Tibial nerve (tissue), 4 donors: Measurements from ENCODE around the gene INF2. TPM values are rescaled to one million over a fixed set of nuclear protein-coding genes. Genes with fewer than 3 reads are reported as not detected.
"Not testable (repeated sequence)": the region's sequence is repeated elsewhere in the genome, so short reads cannot be mapped to it uniquely, and the experiment has no call there.

Source experiments
- DNase-seq, 2 donors: peaks; one replicate each; pipeline ENCODE4 v3.0.0-alpha.2; 2019; ENCODE audit warnings: low spot score in 2 of 2
- H3K27ac ChIP-seq, 4 donors: fragments of 200-600 bp; sonication (generic) in 3 of 4; one replicate each; pipeline ENCODE4 v1.5.1; 2017 to 2019; ENCODE audit warnings: mild to moderate bottlenecking in 1 of 4
- H3K27me3 ChIP-seq, 2 donors: fragments of 200-600 bp; sonication (generic) in 1 of 2; one replicate each; pipeline versions ENCODE4 v1.5.1 to v1.6.0; 2017 to 2019
- H3K36me3 ChIP-seq, 3 donors: fragments of 200-600 bp; sonication (generic); one replicate each; pipeline ENCODE4 v1.5.1; 2018 to 2019
- H3K4me1 ChIP-seq, 4 donors: fragments of 200-600 bp; sonication (generic) in 3 of 4; one replicate each; pipeline ENCODE4 v1.5.1; 2017 to 2019
- H3K4me3 ChIP-seq, 4 donors: fragments of 200-600 bp; sonication (generic) in 3 of 4; one replicate each; pipeline ENCODE4 v1.5.1; 2017 to 2019; ENCODE audit warnings: mild to moderate bottlenecking in 1 of 4, moderate library complexity in 1 of 4
- H3K9me3 ChIP-seq, 4 donors: fragments of 200-600 bp; sonication (generic) in 3 of 4; one replicate each; pipeline ENCODE4 v1.5.1; 2017 to 2019
- CTCF ChIP-seq, 5 experiments: fragments of 200-600 bp in 3 of 5; fragments of 450-650 bp in 2 of 5; sonication (generic) in 3 of 5; IDR thresholded peaks; one replicate each; pipeline ENCODE4 v1.5.1; 2016 to 2019; ENCODE audit warnings: antibody characterized with exemption in 5 of 5, mild to moderate bottlenecking in 3 of 5, moderate library complexity in 2 of 5
- EP300 ChIP-seq, 2 donors: sonication (generic); formaldehyde crosslinking; IDR thresholded peaks; one replicate each; pipeline ENCODE4 v1.6.1; 2017; ENCODE audit warnings: antibody characterized with exemption in 2 of 2, mild to moderate bottlenecking in 1 of 2
- POLR2A ChIP-seq, 2 donors: fragments of 450-650 bp; IDR thresholded peaks; one replicate each; pipeline ENCODE4 v1.6.1; 2017; ENCODE audit warnings: antibody characterized with exemption in 2 of 2, mild to moderate bottlenecking in 2 of 2, moderate library complexity in 2 of 2
- WGBS, 2 donors: methylation state at CpG; one replicate each; pipeline ENCODE4 v1.1.5; 2018; 5-methylcytosine and 5-hydroxymethylcytosine counted together
- total RNA-seq, 4 donors: library from RNA; depleted of rRNA; stranded (reverse); fragments of >200 nt; gene quantifications; one replicate each; pipeline ENCODE4 v1.1.0, GENCODE V29; 2016

INF2 gene
- total RNA-seq, 4 donors from 2014 or later, result 217 to 256 (median 239) TPM

- peaks cover 0 to 33% (median 20%) of the 10 kb centered on the region in 4 donors for H3K4me1 ChIP-seq
- no peak for DNase-seq
- no peaks in the 10 kb centered on the region for H3K36me3 ChIP-seq
- TF ChIP-seq EP300 (IDR thresholded peaks at IDR 0.05) (no peak), POLR2A (IDR thresholded peaks at IDR 0.05) (no peak), CTCF (IDR thresholded peaks at IDR 0.05) (no peak)
- H3K27ac ChIP-seq, result no peak overlapping the region
- H3K27me3 ChIP-seq, result peaks cover 0 to 13% of the 10 kb centered on the region in 2 donors
- peaks cover 0 to 7% (median 0%) of the 10 kb centered on the region in 4 donors for H3K9me3 ChIP-seq
- WGBS, 2 donors, result 86 to 89% methylated on average over 2 of the region's 2 CpGs
- H3K4me3 ChIP-seq, result no peak overlapping the region
These were observed 28.3 kb upstream of the INF2 start for GRCh38 chr14:104661086-104661485.

GRCh38 chr14:104661528-104662157 lies 27.8 kb upstream of the INF2 start:
- not testable (repeated sequence) for DNase-seq, H3K36me3 ChIP-seq, H3K27ac ChIP-seq, H3K4me3 ChIP-seq, H3K9me3 ChIP-seq
- peaks cover 0 to 13% of the 10 kb centered on the region in 2 donors for H3K27me3 ChIP-seq
- WGBS, 2 donors, result 91 to 92% methylated on average over 16 of the region's 18 CpGs
- H3K4me1 ChIP-seq, result peaks cover 0 to 32% (median 24%) of the 10 kb centered on the region in 4 donors

GRCh38 chr14:104662472-104662871 lies 26.9 kb upstream of the INF2 start:
- H3K36me3 ChIP-seq, DNase-seq, H3K4me3 ChIP-seq, H3K27ac ChIP-seq, H3K9me3 ChIP-seq: not testable (repeated sequence)
- peaks cover 0 to 31% (median 27%) of the 10 kb centered on the region in 4 donors for H3K4me1 ChIP-seq
- H3K27me3 ChIP-seq, result peaks cover 0 to 13% of the 10 kb centered on the region in 2 donors
- WGBS, 2 donors, result 94 to 95% methylated on average over 18 of the region's 18 CpGs

GRCh38 chr14:104664107-104664506 lies 25.3 kb upstream of the INF2 start:
- H3K27me3 ChIP-seq, result peaks cover 0 to 13% of the 10 kb centered on the region in 2 donors
- no peaks in the 10 kb centered on the region for H3K36me3 ChIP-seq
- H3K9me3 ChIP-seq, result peaks cover 0 to 7% (median 0%) of the 10 kb centered on the region in 4 donors
- no peak for DNase-seq
- TF ChIP-seq EP300 (IDR thresholded peaks at IDR 0.05) (no peak), POLR2A (IDR thresholded peaks at IDR 0.05) (no peak), CTCF (IDR thresholded peaks at IDR 0.05) (no peak)
- no peak overlapping the region for H3K4me3 ChIP-seq
- WGBS, 2 donors, result 82 to 84% methylated on average over 7 of the region's 7 CpGs
- H3K4me1 ChIP-seq, result peaks cover 0 to 31% (median 27%) of the 10 kb centered on the region in 4 donors
- H3K27ac ChIP-seq, result peak overlapping the region in 2 of 4 donors; percentile 65 to 90

- DNase-seq, result no peak
- peaks cover 0 to 7% (median 0%) of the 10 kb centered on the region in 4 donors for H3K9me3 ChIP-seq
- WGBS, 2 donors, result 81 to 82% methylated on average over 10 of the region's 10 CpGs
- H3K27ac ChIP-seq, result peak overlapping the region in 2 of 4 donors; percentile 65 to 90
- peaks cover 0 to 13% of the 10 kb centered on the region in 2 donors for H3K27me3 ChIP-seq
- no peak for TF ChIP-seq POLR2A (IDR thresholded peaks at IDR 0.05)
- no peak for TF ChIP-seq CTCF (IDR thresholded peaks at IDR 0.05)
- no peak for TF ChIP-seq EP300 (IDR thresholded peaks at IDR 0.05)
- no peaks in the 10 kb centered on the region for H3K36me3 ChIP-seq
- H3K4me1 ChIP-seq, result peaks cover 0 to 31% (median 25%) of the 10 kb centered on the region in 4 donors
- H3K4me3 ChIP-seq, result no peak overlapping the region
These were observed 24.8 kb upstream of the INF2 start for GRCh38 chr14:104664588-104664987.

GRCh38 chr14:104665114-104665656 lies 24.2 kb upstream of the INF2 start:
- no peak for DNase-seq
- peak overlapping the region; percentile 37 to 90 (median 74) for H3K27ac ChIP-seq
- H3K4me1 ChIP-seq, result peaks cover 0 to 25% (median 19%) of the 10 kb centered on the region in 4 donors
- no peaks in the 10 kb centered on the region for H3K36me3 ChIP-seq
- no peak overlapping the region for H3K4me3 ChIP-seq
- TF ChIP-seq POLR2A (IDR thresholded peaks at IDR 0.05) (no peak), EP300 (IDR thresholded peaks at IDR 0.05) (no peak), CTCF (IDR thresholded peaks at IDR 0.05) (no peak)
- WGBS, 2 donors, result 33 to 34% methylated on average over 2 of the region's 2 CpGs
- H3K9me3 ChIP-seq, result peaks cover 0 to 7% (median 0%) of the 10 kb centered on the region in 4 donors
- H3K27me3 ChIP-seq, result peaks cover 0 to 7% of the 10 kb centered on the region in 2 donors
